Aorta (tissue), 5 donors: ENCODE data around the gene HSFY2. TPM values are rescaled to one million over a fixed set of nuclear protein-coding genes. Genes with fewer than 3 reads are reported as not detected.
"Not testable (repeated sequence)": the region's sequence is repeated elsewhere in the genome, so short reads cannot be mapped to it uniquely, and the experiment has no call there.

Experiments
- ATAC-seq: fragments of 200-7000 bp; cut with Tn5 transposase; one replicate; pipeline ENCODE4 v1.9.1; 2022; ENCODE audit warnings: moderate library complexity; ENCODE audit not compliant: low FRiP score
- DNase-seq, 2 donors: peaks; one replicate each; pipeline ENCODE4 v3.0.0-alpha.2; 2020
- H3K27ac ChIP-seq, 2 donors: one replicate each; pipeline ENCODE4 v1.5.1; 2013; ENCODE audit warnings: low read length in 2 of 2, mild to moderate bottlenecking in 2 of 2, moderate library complexity in 2 of 2, control low read depth in 1 of 2, inconsistent platforms in 1 of 2, low read depth in 1 of 2
- H3K27me3 ChIP-seq, 2 donors: one replicate each; pipeline ENCODE4 v1.6.1; 2013; ENCODE audit warnings: control low read depth in 1 of 2, low read length in 1 of 2, mild to moderate bottlenecking in 1 of 2, moderate library complexity in 1 of 2; ENCODE audit not compliant: insufficient read depth in 2 of 2, control insufficient read depth in 1 of 2
- H3K36me3 ChIP-seq, 2 donors: one replicate each; pipeline ENCODE4 v1.6.1; 2013; ENCODE audit warnings: control low read depth in 1 of 2, low read length in 1 of 2, mild to moderate bottlenecking in 1 of 2; ENCODE audit not compliant: insufficient read depth in 2 of 2, control insufficient read depth in 1 of 2
- H3K4me1 ChIP-seq, 2 donors: one replicate each; pipeline ENCODE4 v1.6.1; 2013; ENCODE audit warnings: low read length in 2 of 2, control low read depth in 1 of 2, mild to moderate bottlenecking in 1 of 2, moderate library complexity in 1 of 2; ENCODE audit not compliant: insufficient read depth in 2 of 2, control insufficient read depth in 1 of 2
- H3K4me3 ChIP-seq, 2 donors: one replicate each; pipeline ENCODE4 v1.5.1; 2013; ENCODE audit warnings: low read length in 2 of 2, control low read depth in 1 of 2, mild to moderate bottlenecking in 1 of 2
- H3K9me3 ChIP-seq: one replicate; pipeline ENCODE4 v1.6.1; 2013; ENCODE audit warnings: mild to moderate bottlenecking, low read length; ENCODE audit not compliant: control insufficient read depth
- WGBS, 2 donors: extraction: QIAGEN DNeasy Blood & Tissue Kit; methylation state at CpG; one replicate each; pipeline ENCODE4 v1.1.7; 2013; 5-methylcytosine and 5-hydroxymethylcytosine counted together
- intact Hi-C, 2 donors: fragments of 100-400 bp; cut with DNase I; formaldehyde crosslinking; loops; one replicate each; pipeline versions ENCODE4 v1.14.2 to v1.15.0; 2022
- long read RNA-seq, 2 donors: library from polyadenylated mRNA; unstranded; transcript quantifications; one replicate each; pipeline ENCODE4 v2.0.0, GENCODE V29; 2020 to 2021
- polyA plus RNA-seq, 2 donors: library from polyadenylated mRNA; stranded (reverse); fragments of 200-250 nt; gene quantifications; one replicate each; pipeline ENCODE4 v1.2.3, GENCODE V29; 2013
- total RNA-seq, 2 donors: library from RNA; stranded (reverse); fragmentation: NEBNext Ultra II Directional; extraction: Animal tissue kit (Norgen Biotek cat#: 25700); gene quantifications; one replicate each; pipeline ENCODE4 v1.2.1, GENCODE V29; 2021
- donor health status: healthy with polysubstance abuse.
- donor health status: Bipolar disorder and iron deficiency.
- donor health status: DM: no; HTN: no; CAD: no.
- donor health status: DM: no; HTN: no; CAD: no.
- donor health status: DM: yes; HTN: yes; CAD: no.

HSFY2 gene
- total RNA-seq, result not detected
- polyA plus RNA-seq, result not detected
- long read RNA-seq, donor 1, result 0 reads
- long read RNA-seq, donor 2, result 0 reads

- DNase-seq, H3K36me3 ChIP-seq, H3K4me3 ChIP-seq, ATAC-seq, H3K27ac ChIP-seq, H3K27me3 ChIP-seq, H3K9me3 ChIP-seq, H3K4me1 ChIP-seq, intact Hi-C loops: not testable (repeated sequence)
- WGBS, 2 donors, result no CpG with 5 or more reads among the region's 1 CpG
Measured at GRCh38 chrY:18773635-18774034, at the start of gene HSFY2. TSS of gene HSFY2 (minus strand) at chrY:18773735. CDS start at chrY:18773618, 117 bp downstream.

- ATAC-seq, H3K36me3 ChIP-seq, H3K27ac ChIP-seq, H3K4me3 ChIP-seq, H3K9me3 ChIP-seq, DNase-seq, intact Hi-C loops, H3K27me3 ChIP-seq, H3K4me1 ChIP-seq: not testable (repeated sequence)
- no CpG with 5 or more reads among the region's 5 CpGs for WGBS, 2 donors
Measured at GRCh38 chrY:18815751-18816150, 42.2 kb upstream of the HSFY2 start.

- H3K36me3 ChIP-seq, H3K27ac ChIP-seq, H3K4me1 ChIP-seq, DNase-seq, intact Hi-C loops, H3K4me3 ChIP-seq, H3K27me3 ChIP-seq, H3K9me3 ChIP-seq, ATAC-seq: not testable (repeated sequence)
- no CpG with 5 or more reads among the region's 2 CpGs for WGBS, 2 donors
Measured at GRCh38 chrY:18788757-18789406, 15.3 kb upstream of the HSFY2 start.

GRCh38 chrY:18754077-18754476 is 19.5 kb downstream of the HSFY2 start:
- H3K4me1 ChIP-seq, intact Hi-C loops, H3K27me3 ChIP-seq, H3K27ac ChIP-seq, H3K4me3 ChIP-seq, DNase-seq, ATAC-seq, H3K9me3 ChIP-seq, H3K36me3 ChIP-seq: not testable (repeated sequence)
- no CpG with 5 or more reads among the region's 2 CpGs for WGBS, 2 donors

- H3K36me3 ChIP-seq, H3K27me3 ChIP-seq, ATAC-seq, H3K9me3 ChIP-seq, H3K27ac ChIP-seq, intact Hi-C loops, H3K4me1 ChIP-seq, H3K4me3 ChIP-seq, DNase-seq: not testable (repeated sequence)
- WGBS, 2 donors, result no CpG with 5 or more reads among the region's 2 CpGs
Measured at GRCh38 chrY:18753133-18753815, 20.3 kb downstream of the HSFY2 start.

- intact Hi-C loops, H3K4me3 ChIP-seq, H3K27ac ChIP-seq, DNase-seq, H3K36me3 ChIP-seq, H3K9me3 ChIP-seq, H3K4me1 ChIP-seq, ATAC-seq, H3K27me3 ChIP-seq: not testable (repeated sequence)
- no CpG with 5 or more reads among the region's 3 CpGs for WGBS, 2 donors
Measured at GRCh38 chrY:18723714-18724113, 49.8 kb downstream of the HSFY2 start.

Other genes with a start within 250 kb of the HSFY2 start
- gene HSFY1, start 227.0 kb downstream of the HSFY2 start, total RNA-seq, result not detected
- gene HSFY1, start 227.0 kb downstream of the HSFY2 start, polyA plus RNA-seq, result not detected